ENCODE data around the gene ATG2A. TPM values are rescaled to one million over a fixed set of nuclear protein-coding genes. Genes with fewer than 3 reads are reported as not detected.

Gene ATG2A
- total and polyA plus RNA-seq, 9 of the 15 experiments (the other 6 are each of a cell fraction or from before 2014, with no cell fraction given) = 0.25 to 45.9 (median 5.2) TPM

GRCh38 chr11:64885367-64886286 is 31.4 kb downstream of the ATG2A start:
- BruUV-seq (replicated peaks) = TSS peak; percentile 98
- peaks cover 44 to 60% of the 10 kb centered on the region in 2 experiments for H3K4me1 ChIP-seq (replicated peaks in 1 of 2; ENCODE audit: control insufficient read depth in 2 of 2, insufficient read depth in 2 of 2, low read length in 2 of 2)
- no peaks in the 10 kb centered on the region for H3K9me3 ChIP-seq (replicated peaks; ENCODE audit: control insufficient read depth, insufficient read depth, low read depth, low read length)
- no peaks in the 10 kb centered on the region for H3K9me1 ChIP-seq (ENCODE audit: control insufficient read depth, insufficient read depth, low read length)
- POLR2A ChIA-PET = interaction anchor here (0.6 to 2.2 kb wide), 10 partner anchors 10 to 581 kb away, joined by 3 to 12 read pairs (median 4); partner anchors contain the start of genes FAU, MRPL49 and SF1
- H3K27ac ChIP-seq (ENCODE audit: extremely low read depth, low read depth, low read length) = peak overlapping the region; percentile 96
- peak overlapping the region; percentile 67 to 70 for H3K9ac ChIP-seq (ENCODE audit: insufficient read depth in 1 of 2, low read depth in 2 of 2, low read length in 2 of 2)
- ATAC-seq (peak; percentile 70), FAIRE-seq (peak; percentile 99), DNase-seq (ENCODE audit: extremely low read depth in 1 of 4, low spot score in 3 of 4) (peak in 3 of 4 experiments; percentile 58 to 95 (median 85))
- intact Hi-C loops (cut with micrococcal nuclease) = loop anchor here (5.0 to 10.0 kb wide), 2 partner anchors 108 to 229 kb away; partner anchors contain the start of genes SF1, TM7SF2 and ZNHIT2
- in situ Hi-C loops (cut with MboI) = no loop called here
- H3K4me3 ChIP-seq = no peak overlapping the region
- H3K36me3 ChIP-seq (ENCODE audit: control insufficient read depth, insufficient read depth, low read length) = no peaks in the 10 kb centered on the region
- CTCF ChIA-PET (ENCODE audit: low intra/inter-chr PET ratio) = interaction anchor here (1.2 kb wide), 1 partner anchor 39 kb away, joined by 3 read pairs; no protein-coding TSS in a partner anchor
- 8% methylated on average over 15 of the region's 15 CpGs for WGBS (ENCODE audit: insufficient coverage, low coverage, missing lambda C conversion rate)
- no peaks in the 10 kb centered on the region for H3K27me3 ChIP-seq (ENCODE audit: control insufficient read depth in 2 of 2, insufficient read depth in 2 of 2, low read length in 2 of 2)
- peak overlapping the region; percentile 82 for H3K4me2 ChIP-seq (ENCODE audit: insufficient read depth, low read length)
- H3K79me2 ChIP-seq (ENCODE audit: control insufficient read depth, insufficient read depth, low read length) = no peaks in the 10 kb centered on the region
- no peaks in the 10 kb centered on the region for H4K20me1 ChIP-seq (replicated peaks; ENCODE audit: control insufficient read depth, insufficient read depth, low read length)
- peak overlapping the region; percentile 71 for H2AFZ ChIP-seq (ENCODE audit: low read depth, low read length)
- TF ChIP-seq STAT5A (IDR thresholded peaks at IDR 0.05; ENCODE audit: borderline replicate concordance, low read length) (peak; percentile 54; the same call in 1 of the 2 replicates), ZNF224 (CRISPR knock-in tag; IDR thresholded peaks at IDR 0.05) (0 out of 2 replicates have a peak, but pooled peaks have one; percentile 56), ASH1L (IDR thresholded peaks at IDR 0.05; ENCODE audit: borderline replicate concordance, low read depth, partially characterized antibody) (peak; percentile 53), DLX4 (CRISPR knock-in tag; IDR thresholded peaks at IDR 0.05) (no peak), ZNF318 (IDR thresholded peaks at IDR 0.05; ENCODE audit: borderline replicate concordance in 1 of 2, low read depth in 1 of 2) (peak in 1 of 2 experiments; percentile 79; a peak in 2 of 4 replicates), SMARCE1 (IDR thresholded peaks at IDR 0.05) (peak; percentile 64; the same call in 1 of the 2 replicates), CBFA2T2 (conservative IDR thresholded peaks at IDR 0.05) (peak; percentile 80), SREBF1 (IDR thresholded peaks at IDR 0.05; ENCODE audit: borderline replicate concordance, low read depth, low read length) (no peak), PKNOX1 (IDR thresholded peaks at IDR 0.05) (peak; percentile 37; the same call in 1 of the 2 replicates)

All from K562 (cell line).